RWPE1 (cell line): Measurements from ENCODE around the gene QSOX1.

Experiments used
- CTCF ChIA-PET: fragments of 350-600 bp; sonication (Branson Sonifier 250); formaldehyde crosslinking; extraction: SDS; loops from one replicate; lab custom pipeline; 2021; lab: Yijun Ruan, JAX
- POLR2A ChIA-PET: fragments of 400-600 bp; formaldehyde crosslinking; extraction: SDS; loops from one replicate; lab custom pipeline; 2020; ENCODE audit warnings: antibody characterized with exemption; ENCODE audit not compliant: low non-redundant PET; lab: Yijun Ruan, JAX
- DNase-seq: peaks from one replicate; pipeline ENCODE4 v3.0.0; 2012; ENCODE audit warnings: low spot score
- H3K27ac ChIP-seq: fragments of 450-650 bp; 2 replicates; pipeline ENCODE4 v1.5.1; 2017
- CTCF ChIP-seq: fragments of 450-650 bp; conservative IDR thresholded peaks from 2 replicates; pipeline ENCODE4 v1.5.1; 2017; ENCODE audit warnings: low read depth, mild to moderate bottlenecking

Gene QSOX1

GRCh38 chr1:180183426-180183825, 28.8 kb downstream of the QSOX1 start:
- ChIA-PET POLR2A (no interaction called here), CTCF (no interaction called here)
- TF ChIP-seq CTCF, result no peak
- DNase-seq, result no peak
- H3K27ac ChIP-seq, result no peak overlapping the region

DNA sequence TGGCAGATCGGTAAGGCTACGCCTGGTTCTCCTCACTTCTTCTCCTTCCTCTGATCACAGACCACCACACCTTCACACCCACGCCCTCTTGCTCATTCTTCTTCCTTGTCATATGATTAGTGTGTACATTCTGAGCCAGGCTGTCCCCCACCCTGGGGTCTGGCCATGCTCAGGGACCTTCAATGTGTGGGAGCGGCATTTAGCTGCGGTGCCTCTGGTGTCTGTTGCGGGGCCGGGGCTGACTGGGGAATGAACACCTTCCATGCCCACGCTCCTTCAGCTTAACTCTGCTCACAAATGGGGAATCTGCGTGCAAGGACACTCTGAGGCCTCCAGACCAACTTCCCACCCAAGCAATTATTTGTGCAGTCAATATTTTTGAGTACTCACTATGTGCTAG, 29.4 kb downstream of the QSOX1 start:
- DNase-seq, result no peak
- H3K27ac ChIP-seq, result no peak overlapping the region
- no peak for TF ChIP-seq CTCF
- ChIA-PET CTCF (interaction anchor here (0.6 kb wide), 1 partner anchor 32 kb away, joined by 3 read pairs; no protein-coding TSS in a partner anchor), POLR2A (no interaction called here)

DNA sequence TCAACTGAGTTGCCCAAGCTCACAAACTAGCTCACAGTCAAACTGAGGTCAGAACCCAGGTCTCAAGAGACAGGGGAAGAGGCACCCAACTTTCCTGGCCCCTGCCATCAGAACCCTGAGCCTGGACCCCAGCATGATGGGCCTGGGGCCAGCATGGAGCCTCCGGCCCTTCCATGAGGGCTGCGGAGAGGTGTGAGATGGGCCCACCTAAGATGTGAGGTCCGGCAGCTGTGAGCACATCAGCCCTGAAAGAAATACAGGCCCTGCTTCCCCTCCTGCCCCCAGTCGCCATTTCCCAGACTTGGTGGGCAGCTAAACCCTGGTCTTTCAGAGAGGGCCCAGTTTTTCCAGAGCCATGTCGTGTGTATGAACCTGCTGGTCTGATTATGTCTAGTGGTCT, 30.6 kb downstream of the QSOX1 start:
- H3K27ac ChIP-seq, result no peak overlapping the region
- no peak for DNase-seq
- CTCF ChIA-PET, result no interaction called here
- no peak for TF ChIP-seq CTCF
- POLR2A ChIA-PET, result no interaction called here

- DNase-seq, result no peak
- ChIA-PET POLR2A (no interaction called here), CTCF (interaction anchor here (0.9 kb wide), 1 partner anchor 49 kb away, joined by 3 read pairs; no protein-coding TSS in a partner anchor)
- H3K27ac ChIP-seq, result no peak overlapping the region
- TF ChIP-seq CTCF, result no peak
Measured at GRCh38 chr1:180185971-180186645, 31.4 kb downstream of the QSOX1 start.

DNA sequence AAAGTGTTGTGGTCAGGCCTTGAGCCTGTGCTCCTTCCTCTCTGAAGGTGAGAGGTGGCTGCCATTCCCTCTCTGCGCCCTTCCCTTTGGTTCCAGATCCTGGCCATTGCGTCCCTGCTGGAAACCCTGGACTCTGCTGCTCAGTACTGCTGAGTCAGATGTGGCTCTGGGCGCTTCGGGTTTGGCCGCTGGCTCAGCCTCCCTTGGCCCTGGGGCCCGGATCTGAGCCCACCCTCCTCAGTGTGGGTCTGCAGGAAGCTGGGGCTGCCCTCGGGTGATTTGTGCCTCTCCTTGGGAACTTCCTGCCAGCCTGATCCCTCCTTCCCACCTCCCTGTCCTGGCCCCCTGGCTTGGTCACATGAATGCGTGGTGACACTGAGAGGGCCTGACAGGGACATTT, 32.2 kb downstream of the QSOX1 start:
- POLR2A ChIA-PET, result no interaction called here
- DNase-seq, result no peak
- CTCF ChIA-PET, result interaction anchor here (0.9 to 1.8 kb wide), 3 partner anchors 44 to 296 kb away, joined by 3 to 7 read pairs (median 3); partner anchors contain the start of gene LHX4
- H3K27ac ChIP-seq, result no peak overlapping the region
- no peak for TF ChIP-seq CTCF

- DNase-seq, result no peak
- ChIA-PET CTCF (interaction anchor here (0.6 to 1.8 kb wide), 14 partner anchors 7 to 676 kb away, joined by 3 to 11 read pairs (median 3); partner anchors contain the start of gene LHX4), POLR2A (no interaction called here)
- no peak overlapping the region for H3K27ac ChIP-seq
- TF ChIP-seq CTCF, result no peak
Measured at GRCh38 chr1:180187626-180188025, 33.0 kb downstream of the QSOX1 start.
